ENCODE measurements around the gene CIAO3.
"Not testable (repeated sequence)": the region's sequence is repeated elsewhere in the genome, so short reads cannot be mapped to it uniquely, and the experiment has no call there.

CIAO3 gene

GRCh38 chr16:740764-741505 is at the start of gene CIAO3:
Gene CIAO3, minus strand, starts transcription at chr16:740997. Its CDS starts 12 bp downstream, at chr16:740985.
- peak; percentile 83 for DNase-seq (ENCODE audit: low read depth)

GRCh38 chr16:790086-790485 is 49.3 kb upstream of the CIAO3 start:
- no peak for DNase-seq (ENCODE audit: low read depth)

GRCh38 chr16:789191-789850 is 48.5 kb upstream of the CIAO3 start:
- no peak for DNase-seq (ENCODE audit: low read depth)

GRCh38 chr16:788399-789126 is 47.8 kb upstream of the CIAO3 start, which contains the start of gene CHTF18:
Gene CHTF18, plus strand, starts transcription at chr16:788620. Its CDS starts 65 bp downstream, at chr16:788685.
- DNase-seq (ENCODE audit: low read depth) = peak; percentile 83

- no peak for DNase-seq (ENCODE audit: low read depth)
Measured at GRCh38 chr16:787978-788398, 47.2 kb upstream of the CIAO3 start, which contains the start of gene RPUSD1. Gene RPUSD1, minus strand, starts transcription at chr16:788381. Its CDS starts 644 bp downstream, at chr16:787737.

GRCh38 chr16:787321-787966 is 46.6 kb upstream of the CIAO3 start:
- DNase-seq (ENCODE audit: low read depth) = no peak

- DNase-seq (ENCODE audit: low read depth) = peak; percentile 65
Measured at GRCh38 chr16:785563-786535, 45.1 kb upstream of the CIAO3 start.

GRCh38 chr16:784431-784830 is 43.6 kb upstream of the CIAO3 start:
- no peak for DNase-seq (ENCODE audit: low read depth)

GRCh38 chr16:783404-784161 is 42.8 kb upstream of the CIAO3 start:
- no peak for DNase-seq (ENCODE audit: low read depth)

- no peak for DNase-seq (ENCODE audit: low read depth)
Measured at GRCh38 chr16:782766-783403, 42.1 kb upstream of the CIAO3 start.

- DNase-seq (ENCODE audit: low read depth) = no peak
Measured at GRCh38 chr16:782258-782657, 41.5 kb upstream of the CIAO3 start.

- DNase-seq (ENCODE audit: low read depth) = no peak
Measured at GRCh38 chr16:781346-782010, 40.7 kb upstream of the CIAO3 start.

- DNase-seq (ENCODE audit: low read depth) = no peak
Measured at GRCh38 chr16:780296-780695, 39.5 kb upstream of the CIAO3 start.

GRCh38 chr16:779561-779960 is 38.8 kb upstream of the CIAO3 start:
- no peak for DNase-seq (ENCODE audit: low read depth)

GRCh38 chr16:778909-779527 is 38.2 kb upstream of the CIAO3 start:
- no peak for DNase-seq (ENCODE audit: low read depth)

- DNase-seq (ENCODE audit: low read depth) = no peak
Measured at GRCh38 chr16:778447-778846, 37.6 kb upstream of the CIAO3 start.

GRCh38 chr16:777826-778225 is 37.0 kb upstream of the CIAO3 start:
- no peak for DNase-seq (ENCODE audit: low read depth)

- DNase-seq (ENCODE audit: low read depth) = no peak
Measured at GRCh38 chr16:776824-777223, 36.0 kb upstream of the CIAO3 start.

- not testable (repeated sequence) for DNase-seq (ENCODE audit: low read depth)
Measured at GRCh38 chr16:776298-776697, 35.5 kb upstream of the CIAO3 start.
